Lung (tissue), 5 donors: ENCODE measurements around the gene HACD3. TPM values are rescaled to one million over a fixed set of nuclear protein-coding genes. Genes with fewer than 3 reads are reported as not detected.

ENCODE experiments used
- polyA plus RNA-seq, 2 donors: library from polyadenylated mRNA; stranded (reverse); fragments of 200-250 nt; gene quantifications; one replicate each; pipeline ENCODE4 v1.2.1, GENCODE V29; 2013
- small RNA-seq: library from RNA; depleted of rRNA; stranded (forward); fragments of <200 nt; gene quantifications from one replicate; pipeline ENCODE3, GENCODE V24; 2014; ENCODE audit warnings: low replicate concordance
- total RNA-seq, 2 donors: library from RNA; depleted of rRNA in 1 of 2; stranded (reverse); fragments of >200 nt in 1 of 2; gene quantifications; one replicate each; pipeline ENCODE4 v1.2.1, GENCODE V29; 2014 to 2021
- donor health status: Bipolar disorder and iron deficiency.
- donor health status: healthy.
- donor health status: DM: yes; HTN: yes; CAD: no.

Gene HACD3
- total and polyA plus RNA-seq, 4 donors, result 14.0 to 77.9 (median 31.0) TPM

Small RNAs within 50 kb of the gene (small RNA-seq; reads per million reads assigned to genes)
- gene RF00019, result not detected
- not detected for gene RNU6-19P

Other genes starting within 250 kb of the HACD3 start
- gene PARP16, start 243.6 kb upstream of the HACD3 start, total RNA-seq, result 1 to 10 TPM; 7.4 to 7.7 TPM
- 1 to 10 TPM; 4.6 to 5.2 TPM for gene PARP16, start 243.6 kb upstream of the HACD3 start, polyA plus RNA-seq
- not detected for gene RNU5A-1, start 234.4 kb upstream of the HACD3 start, total RNA-seq
- not detected for gene RNU5A-1, start 234.4 kb upstream of the HACD3 start, polyA plus RNA-seq
- 10 to 100 TPM in 1 of 2 donors, not detected in 1; 10.9 TPM for gene RNU5B-1, start 225.8 kb upstream of the HACD3 start, total RNA-seq
- gene RNU5B-1, start 225.8 kb upstream of the HACD3 start, polyA plus RNA-seq, result not detected
- gene IGDCC3, start 152.5 kb upstream of the HACD3 start, total RNA-seq, result 1 to 10 TPM in 1 of 2 donors, under 1 TPM in 1; 0.09 to 1.3 TPM
- gene IGDCC3, start 152.5 kb upstream of the HACD3 start, polyA plus RNA-seq, result not detected
- gene IGDCC4, start 107.5 kb upstream of the HACD3 start, total RNA-seq, result 10 to 100 TPM in 1 of 2 donors, 1 to 10 TPM in 1; 1.3 to 20.5 TPM
- gene IGDCC4, start 107.5 kb upstream of the HACD3 start, polyA plus RNA-seq, result under 1 TPM; 0.15 to 0.31 TPM
- 10 to 100 TPM; 34.4 to 51.4 TPM for gene DPP8, start 12.8 kb upstream of the HACD3 start, total RNA-seq
- 10 to 100 TPM in 1 of 2 donors, 1 to 10 TPM in 1; 7.6 to 14.8 TPM for gene DPP8, start 12.8 kb upstream of the HACD3 start, polyA plus RNA-seq
- gene INTS14, start 80.7 kb downstream of the HACD3 start, total RNA-seq, result 10 to 100 TPM; 32.7 to 38.2 TPM
- 10 to 100 TPM; 14.8 to 25.0 TPM for gene INTS14, start 80.7 kb downstream of the HACD3 start, polyA plus RNA-seq
- 10 to 100 TPM; 11.1 to 12.6 TPM for gene SLC24A1, start 91.5 kb downstream of the HACD3 start, total RNA-seq
- gene SLC24A1, start 91.5 kb downstream of the HACD3 start, polyA plus RNA-seq, result 1 to 10 TPM; 4.0 to 4.4 TPM